Pancreas (tissue), 10 donors: ENCODE data around the gene CYP4F22. TPM values are rescaled to one million over a fixed set of nuclear protein-coding genes. Genes with fewer than 3 reads are reported as not detected.

Source experiments
- ATAC-seq, 4 donors: fragments of 200-7000 bp; cut with Tn5 transposase; one replicate each; pipeline versions ENCODE4 v1.8.0 to v1.9.1; 2020; ENCODE audit warnings: mild to moderate bottlenecking in 4 of 4, moderate library complexity in 4 of 4
- DNase-seq, 6 donors: peaks; one replicate each; pipeline ENCODE4 v3.0.0-alpha.2; 2020
- FAIRE-seq: peaks from 2 replicates; lab custom pipeline; 2012; peaks lifted over from hg19 to GRCh38; lab: Jason Lieb, UNC
- H3K27ac ChIP-seq, 4 donors: fragments of 200-600 bp; sonication (generic); 1 replicate in 3 of 4; 2 replicates in 1 of 4; pipeline versions ENCODE4 v1.5.0 to v1.8.0; 2020
- H3K27me3 ChIP-seq, 4 donors: fragments of 200-600 bp; one replicate each; pipeline ENCODE4 v1.8.0; 2021
- H3K36me3 ChIP-seq, 3 donors: fragments of 200-600 bp; sonication (generic) in 1 of 3; one replicate each; pipeline versions ENCODE4 v1.5.0 to v1.8.0; 2020 to 2021
- H3K4me1 ChIP-seq, 3 donors: fragments of 200-600 bp; one replicate each; pipeline ENCODE4 v1.8.0; 2021
- H3K4me3 ChIP-seq, 4 donors: fragments of 200-600 bp; sonication (generic) in 2 of 4; one replicate each; pipeline versions ENCODE4 v1.5.0 to v1.8.0; 2020 to 2021
- H3K9me3 ChIP-seq, 4 donors: fragments of 200-600 bp; one replicate each; pipeline ENCODE4 v1.8.0; 2021
- WGBS, 2 donors: extraction: QIAGEN DNeasy Blood & Tissue Kit; methylation state at CpG; one replicate each; pipeline ENCODE4 v1.1.7; 2013; 5-methylcytosine and 5-hydroxymethylcytosine counted together
- intact Hi-C, 3 donors: fragments of 100-400 bp; cut with DNase I; formaldehyde crosslinking; loops; one replicate each; pipeline versions ENCODE4 v1.11.1 to v1.14.2; 2022
- polyA plus RNA-seq, 2 donors: library from polyadenylated mRNA; stranded (reverse); fragments of 200-250 nt; gene quantifications; one replicate each; pipeline ENCODE4 v1.2.3, GENCODE V29; 2013
- total RNA-seq, 6 donors: library from RNA; stranded (reverse); fragmentation: NEBNext Ultra II Directional in 4 of 6; extraction: Animal tissue kit (Norgen Biotek cat#: 25700) in 4 of 6; gene quantifications; one replicate each; pipeline versions ENCODE4 v1.2.1 to v1.2.4, GENCODE V29; 2021 to 2023
- TF ChIP-seq, protein P1 (sequence below), 4 donors: fragments of 200-600 bp; sonication (generic) in 3 of 4; IDR thresholded peaks; one replicate each; pipeline versions ENCODE4 v1.5.0 to v1.8.0; 2021; ENCODE audit warnings: antibody characterized with exemption in 4 of 4
- donor health status: healthy with polysubstance abuse.
- donor health status: DM: no; HTN: no; CAD: no; lungs with moderate emphysema.
- donor health status: DM: no; HTN: no; CAD: no.
- donor health status: control.
- donor health status: control.
- donor health status: Bipolar disorder and iron deficiency.
- donor health status: DM: yes; HTN: yes; CAD: no.
- donor health status: DM: no; HTN: no; CAD: no.
- donor health status: DM: no; HTN: no; CAD: no.
- donor health status: DM: yes; HTN: yes; CAD: no.

The CYP4F22 gene
- total and polyA plus RNA-seq, 8 donors, result 0.06 TPM; not detected in 7

GRCh38 chr19:15517778-15518177 lies 9.5 kb downstream of the CYP4F22 start:
- Histone ChIP-seq H3K4me3 (no peak overlapping the region), H3K27ac (no peak overlapping the region), H3K27me3 (no peaks in the 10 kb centered on the region), H3K9me3 (no peaks in the 10 kb centered on the region), H3K36me3 (no peaks in the 10 kb centered on the region), H3K4me1 (no peaks in the 10 kb centered on the region)
- intact Hi-C loops, result no loop called here
- no peak for ATAC-seq
- WGBS, 2 donors, result 63 to 74% methylated on average over 1 of the region's 1 CpG
- FAIRE-seq, result no peak
- TF ChIP-seq, protein P1, sequence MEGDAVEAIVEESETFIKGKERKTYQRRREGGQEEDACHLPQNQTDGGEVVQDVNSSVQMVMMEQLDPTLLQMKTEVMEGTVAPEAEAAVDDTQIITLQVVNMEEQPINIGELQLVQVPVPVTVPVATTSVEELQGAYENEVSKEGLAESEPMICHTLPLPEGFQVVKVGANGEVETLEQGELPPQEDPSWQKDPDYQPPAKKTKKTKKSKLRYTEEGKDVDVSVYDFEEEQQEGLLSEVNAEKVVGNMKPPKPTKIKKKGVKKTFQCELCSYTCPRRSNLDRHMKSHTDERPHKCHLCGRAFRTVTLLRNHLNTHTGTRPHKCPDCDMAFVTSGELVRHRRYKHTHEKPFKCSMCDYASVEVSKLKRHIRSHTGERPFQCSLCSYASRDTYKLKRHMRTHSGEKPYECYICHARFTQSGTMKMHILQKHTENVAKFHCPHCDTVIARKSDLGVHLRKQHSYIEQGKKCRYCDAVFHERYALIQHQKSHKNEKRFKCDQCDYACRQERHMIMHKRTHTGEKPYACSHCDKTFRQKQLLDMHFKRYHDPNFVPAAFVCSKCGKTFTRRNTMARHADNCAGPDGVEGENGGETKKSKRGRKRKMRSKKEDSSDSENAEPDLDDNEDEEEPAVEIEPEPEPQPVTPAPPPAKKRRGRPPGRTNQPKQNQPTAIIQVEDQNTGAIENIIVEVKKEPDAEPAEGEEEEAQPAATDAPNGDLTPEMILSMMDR (IDR thresholded peaks at IDR 0.05), result no peak
- no peak for DNase-seq

DNA sequence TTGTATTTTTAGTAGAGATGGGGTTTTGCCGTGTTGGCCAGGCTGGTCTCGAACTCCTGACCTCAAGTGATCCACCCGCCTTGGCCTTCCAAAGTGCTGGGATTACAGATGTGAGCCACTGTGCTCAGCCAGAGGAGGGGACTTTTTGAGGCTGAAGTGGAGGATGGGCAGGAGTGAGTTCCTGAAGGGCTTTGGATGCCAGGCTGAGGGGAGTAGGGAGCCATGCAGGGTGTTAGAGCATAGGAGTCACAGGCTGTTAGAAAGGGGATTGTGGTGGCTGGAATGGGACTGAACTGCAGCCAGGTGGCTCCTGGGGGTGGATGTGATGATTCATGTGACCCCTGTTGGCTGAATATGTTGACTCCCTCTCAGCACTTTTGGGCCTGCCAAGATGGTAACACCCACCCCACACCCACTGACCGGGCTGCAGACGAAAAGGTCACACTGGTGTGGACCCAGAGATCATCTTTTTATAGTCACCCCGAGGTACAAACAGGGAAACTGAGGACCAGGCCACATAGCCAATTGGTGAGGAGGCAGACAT lies 11.2 kb downstream of the CYP4F22 start:
- no peak overlapping the region for H3K27ac ChIP-seq
- DNase-seq (no peak), ATAC-seq (no peak), FAIRE-seq (no peak)
- WGBS, 2 donors, result 46 to 71% methylated on average over 6 of the region's 6 CpGs
- no peak overlapping the region for H3K4me3 ChIP-seq
- TF ChIP-seq, protein P1 (IDR thresholded peaks at IDR 0.05), result no peak
- intact Hi-C loops, result no loop called here
- H3K4me1 ChIP-seq, result no peaks in the 10 kb centered on the region
- H3K9me3 ChIP-seq, result no peaks in the 10 kb centered on the region
- H3K36me3 ChIP-seq, result no peaks in the 10 kb centered on the region
- H3K27me3 ChIP-seq, result no peaks in the 10 kb centered on the region

DNA sequence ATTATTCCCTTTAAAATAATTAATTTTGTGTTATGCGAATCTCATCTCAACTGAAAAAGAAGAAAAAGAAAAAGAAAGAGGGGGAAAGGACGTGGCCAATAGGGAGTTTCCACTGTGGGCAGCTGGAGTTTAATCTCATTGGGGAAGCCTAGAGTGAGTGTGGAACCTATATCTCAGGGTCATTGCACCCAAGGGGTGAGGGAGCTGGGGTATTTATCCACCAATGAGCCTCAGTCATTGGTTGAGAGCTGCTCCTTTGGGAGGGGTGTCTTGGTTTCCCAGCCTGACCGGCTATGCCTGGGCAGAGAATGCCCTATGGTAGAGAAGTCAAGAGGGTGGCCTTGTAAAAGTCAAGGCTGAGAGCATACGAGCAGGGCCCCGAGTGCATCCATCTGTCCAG lies 16.5 kb downstream of the CYP4F22 start:
- H3K27me3 ChIP-seq, result no peaks in the 10 kb centered on the region
- no peak overlapping the region for H3K4me3 ChIP-seq
- H3K36me3 ChIP-seq, result no peaks in the 10 kb centered on the region
- FAIRE-seq (no peak), ATAC-seq (no peak), DNase-seq (no peak)
- intact Hi-C loops, result no loop called here
- WGBS, 2 donors, result 65 to 67% methylated on average over 5 of the region's 5 CpGs
- no peaks in the 10 kb centered on the region for H3K9me3 ChIP-seq
- TF ChIP-seq, protein P1 (IDR thresholded peaks at IDR 0.05), result no peak
- no peaks in the 10 kb centered on the region for H3K4me1 ChIP-seq
- no peak overlapping the region for H3K27ac ChIP-seq

DNA sequence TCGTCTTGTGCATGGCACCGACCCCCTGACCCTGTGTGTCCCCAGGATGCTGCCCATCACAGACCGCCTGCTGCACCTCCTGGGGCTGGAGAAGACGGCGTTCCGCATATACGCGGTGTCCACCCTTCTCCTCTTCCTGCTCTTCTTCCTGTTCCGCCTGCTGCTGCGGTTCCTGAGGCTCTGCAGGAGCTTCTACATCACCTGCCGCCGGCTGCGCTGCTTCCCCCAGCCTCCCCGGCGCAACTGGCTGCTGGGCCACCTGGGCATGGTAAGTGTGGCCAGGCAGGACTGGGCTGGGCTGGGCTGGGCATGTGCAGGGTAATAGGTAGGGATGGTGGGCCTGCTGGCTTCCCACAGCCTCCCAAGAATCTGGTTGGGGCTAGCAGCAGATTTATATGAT lies 17.0 kb downstream of the CYP4F22 start:
- H3K4me3 ChIP-seq, result no peak overlapping the region
- FAIRE-seq, result no peak

DNA sequence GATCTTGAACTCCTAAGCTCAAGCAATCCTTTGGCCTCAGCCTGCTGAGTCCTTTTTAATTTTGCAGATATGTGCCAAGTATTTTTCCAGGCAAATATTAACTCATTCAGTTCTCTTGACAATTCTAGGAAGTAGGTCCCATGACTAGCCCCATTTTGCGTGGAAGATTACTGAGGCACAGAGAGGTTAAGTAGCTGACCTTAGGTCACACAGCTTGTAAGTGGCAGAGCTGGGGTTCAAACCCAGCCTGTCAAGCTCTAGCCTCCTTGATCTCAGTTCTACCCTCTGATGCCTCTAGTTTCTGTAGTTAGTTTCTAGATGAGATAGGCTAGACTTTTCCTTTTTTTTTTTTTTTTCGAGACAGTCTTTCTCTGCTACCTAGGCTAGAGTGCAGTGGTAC lies 18.1 kb downstream of the CYP4F22 start:
- WGBS, 2 donors, result 61 to 71% methylated on average over 2 of the region's 2 CpGs
- Histone ChIP-seq H3K9me3 (no peaks in the 10 kb centered on the region), H3K4me3 (no peak overlapping the region), H3K27me3 (no peaks in the 10 kb centered on the region), H3K36me3 (no peaks in the 10 kb centered on the region), H3K4me1 (no peaks in the 10 kb centered on the region), H3K27ac (no peak overlapping the region)
- intact Hi-C loops, result no loop called here
- ATAC-seq (no peak), FAIRE-seq (no peak), DNase-seq (no peak)
- TF ChIP-seq, protein P1 (IDR thresholded peaks at IDR 0.05), result no peak

More for the DNA sequence above, 17.0 kb downstream of the CYP4F22 start:
- DNase-seq (no peak), ATAC-seq (no peak)
- intact Hi-C loops, result no loop called here
- no peaks in the 10 kb centered on the region for H3K4me1 ChIP-seq
- H3K27me3 ChIP-seq, result no peaks in the 10 kb centered on the region
- 75 to 85% methylated on average over 15 of the region's 15 CpGs for WGBS, 2 donors
- no peaks in the 10 kb centered on the region for H3K9me3 ChIP-seq
- H3K36me3 ChIP-seq, result no peaks in the 10 kb centered on the region
- TF ChIP-seq, protein P1 (IDR thresholded peaks at IDR 0.05), result no peak
- no peak overlapping the region for H3K27ac ChIP-seq
